ENCODE results near the gene FYN. TPM values are rescaled to one million over a fixed set of nuclear protein-coding genes. Genes with fewer than 3 reads are reported as not detected.

The FYN gene
- total and polyA plus RNA-seq, 9 of the 15 experiments (the other 6 are each of a cell fraction or from before 2014, with no cell fraction given) = 2.9 to 22.1 (median 11.4) TPM

- TF ChIP-seq TFE3 (CRISPR knock-in tag; IDR thresholded peaks at IDR 0.05) = no peak
Observed at GRCh38 chr6:111724039-111724438, 149.2 kb downstream of the FYN start (continued).

GRCh38 chr6:111723412-111723970 lies 149.8 kb downstream of the FYN start:
- ChIA-PET POLR2A (no interaction called here), CTCF (ENCODE audit: low intra/inter-chr PET ratio) (no interaction called here)
- BruUV-seq (replicated peaks) = no TSS peak
- Histone ChIP-seq H3K4me3 (no peak overlapping the region), H3K9me1 (ENCODE audit: control insufficient read depth, insufficient read depth, low read length) (no peaks in the 10 kb centered on the region), H2AFZ (ENCODE audit: low read depth, low read length) (no peak overlapping the region), H3K9me3 (replicated peaks; ENCODE audit: control insufficient read depth, insufficient read depth, low read depth, low read length) (no peaks in the 10 kb centered on the region), H3K36me3 (ENCODE audit: control insufficient read depth, insufficient read depth, low read length) (no peaks in the 10 kb centered on the region), H3K4me1 (replicated peaks in 1 of 2; ENCODE audit: control insufficient read depth in 2 of 2, insufficient read depth in 2 of 2, low read length in 2 of 2) (no peaks in the 10 kb centered on the region), H3K9ac (ENCODE audit: insufficient read depth in 1 of 2, low read depth in 2 of 2, low read length in 2 of 2) (no peak overlapping the region), H3K27ac (ENCODE audit: extremely low read depth, low read depth, low read length) (no peak overlapping the region), H3K4me2 (ENCODE audit: insufficient read depth, low read length) (no peak overlapping the region), H4K20me1 (replicated peaks; ENCODE audit: control insufficient read depth, insufficient read depth, low read length) (peaks cover 7% of the 10 kb centered on the region; the same call in 1 of the 2 replicates), H3K79me2 (ENCODE audit: control insufficient read depth, insufficient read depth, low read length) (no peaks in the 10 kb centered on the region), H3K27me3 (ENCODE audit: control insufficient read depth in 2 of 2, insufficient read depth in 2 of 2, low read length in 2 of 2) (peaks cover 6 to 29% of the 10 kb centered on the region in 2 experiments)
- DNase-seq (ENCODE audit: extremely low read depth in 1 of 4, low spot score in 3 of 4) (no peak), ATAC-seq (no peak), FAIRE-seq (no peak)
- WGBS (ENCODE audit: insufficient coverage, low coverage, missing lambda C conversion rate) = 6% methylated on average over 7 of the region's 7 CpGs
- no peak for TF ChIP-seq SAP30 (IDR thresholded peaks at IDR 0.05; ENCODE audit: borderline replicate concordance, insufficient read depth, low read depth, low read length, poor library complexity, severe bottlenecking)
- TF ChIP-seq ZNF584 (CRISPR knock-in tag; IDR thresholded peaks at IDR 0.05; ENCODE audit: low read depth) = no peak
- TF ChIP-seq ZSCAN29 (IDR thresholded peaks at IDR 0.05) = no peak
- no peak for TF ChIP-seq YY1 (IDR thresholded peaks at IDR 0.05; ENCODE audit: borderline replicate concordance in 1 of 3, control insufficient read depth in 1 of 3, extremely low read depth in 1 of 3, insufficient read depth in 3 of 3, insufficient read length in 1 of 3, insufficient replicate concordance in 2 of 3, low read depth in 1 of 3, low read length in 2 of 3)
- no peak for TF ChIP-seq RBM39 (optimal IDR thresholded peaks at IDR 0.05; ENCODE audit: low read depth, low read length)
- TF ChIP-seq GTF3C2 (IDR thresholded peaks at IDR 0.05; ENCODE audit: borderline replicate concordance, extremely low read depth, insufficient read length) = no peak
- no peak for TF ChIP-seq HMG20A (CRISPR knock-in tag; conservative IDR thresholded peaks at IDR 0.05)
- TF ChIP-seq CREM (IDR thresholded peaks at IDR 0.05; ENCODE audit: low read depth) = no peak
- no peak for TF ChIP-seq E2F3 (CRISPR knock-in tag; IDR thresholded peaks at IDR 0.05)
- no peak for TF ChIP-seq KAT2B (IDR thresholded peaks at IDR 0.05; ENCODE audit: low read depth, low read length)
- no peak for TF ChIP-seq ILK (tag; IDR thresholded peaks at IDR 0.05; ENCODE audit: borderline replicate concordance, low read depth)
- no peak for TF ChIP-seq E2F4 (CRISPR knock-in tag; IDR thresholded peaks at IDR 0.05; ENCODE audit: low read depth)
- intact Hi-C loops (cut with micrococcal nuclease) (no loop called here), in situ Hi-C loops (cut with MboI) (loop anchor here (25.0 kb wide), 1 partner anchor 589 kb away; no protein-coding TSS in a partner anchor)

Measured in K562 (cell line).